MM.1S (cell line): ENCODE results near the gene ERGIC3.

Source experiments
- DNase-seq: peaks from one replicate; pipeline ENCODE4 v3.0.0-alpha.2; 2015
- H2AFZ ChIP-seq: fragments of 300-600 bp; sonication (generic); 2 replicates; pipeline ENCODE4 v1.6.0; 2016; ENCODE audit warnings: antibody characterized with exemption, low read length
- H3F3A ChIP-seq: fragments of 300-600 bp; sonication (generic); 2 replicates; pipeline ENCODE4 v1.6.1; 2016; ENCODE audit warnings: mild to moderate bottlenecking, antibody characterized with exemption, low read length, moderate library complexity, mixed read lengths; ENCODE audit not compliant: insufficient read depth
- H3K27ac ChIP-seq: fragments of 300-600 bp; sonication (generic); 2 replicates; pipeline ENCODE4 v1.5.1; 2016; ENCODE audit warnings: mild to moderate bottlenecking, low read length
- H3K27me3 ChIP-seq: fragments of 300-600 bp; sonication (generic); replicated peaks from 2 replicates; pipeline ENCODE4 v1.6.0; 2016; ENCODE audit warnings: low read length; ENCODE audit not compliant: insufficient read depth
- H3K36me3 ChIP-seq: fragments of 300-600 bp; sonication (generic); replicated peaks from 2 replicates; pipeline ENCODE4 v1.6.1; 2016; ENCODE audit warnings: mild to moderate bottlenecking, low read length, mixed read lengths; ENCODE audit not compliant: insufficient read depth
- H3K4me1 ChIP-seq: fragments of 300-600 bp; sonication (generic); 2 replicates; pipeline ENCODE4 v1.6.1; 2016; ENCODE audit warnings: low read length, mixed read lengths
- H3K4me2 ChIP-seq: fragments of 300-600 bp; sonication (generic); 2 replicates; pipeline ENCODE4 v1.6.0; 2016; ENCODE audit warnings: low read depth, low read length
- H3K4me3 ChIP-seq: fragments of 300-600 bp; sonication (generic); 2 replicates; pipeline ENCODE4 v1.5.1; 2016; ENCODE audit warnings: low read length, mixed read lengths
- H3K79me2 ChIP-seq: fragments of 300-600 bp; sonication (generic); 2 replicates; pipeline ENCODE4 v1.6.1; 2016; ENCODE audit warnings: mixed run types, low read length, mixed read lengths
- H3K9ac ChIP-seq: fragments of 300-600 bp; sonication (generic); 2 replicates; pipeline ENCODE4 v1.6.1; 2016; ENCODE audit warnings: low read length, mixed read lengths
- H3K9me2 ChIP-seq: fragments of 300-600 bp; sonication (generic); replicated peaks from 2 replicates; pipeline ENCODE4 v1.6.1; 2016; ENCODE audit warnings: mild to moderate bottlenecking, low read length, mixed read lengths; ENCODE audit not compliant: insufficient read depth
- H3K9me3 ChIP-seq: fragments of 300-600 bp; sonication (generic); replicated peaks from 2 replicates; pipeline ENCODE4 v1.6.1; 2016; ENCODE audit warnings: mild to moderate bottlenecking, low read length, mixed read lengths; ENCODE audit not compliant: insufficient read depth
- H4K20me1 ChIP-seq: fragments of 300-600 bp; sonication (generic); 2 replicates; pipeline ENCODE4 v1.6.1; 2016; ENCODE audit warnings: mild to moderate bottlenecking, low read length, moderate library complexity, mixed read lengths; ENCODE audit not compliant: insufficient read depth
- CTCF ChIP-seq: fragments of 300-600 bp; sonication (generic); IDR thresholded peaks from 2 replicates; pipeline ENCODE4 v1.5.1; 2016; ENCODE audit warnings: antibody characterized with exemption, low read length, mixed read lengths
- EZH2 ChIP-seq: fragments of 300-600 bp; sonication (generic); optimal IDR thresholded peaks from 2 replicates; pipeline ENCODE3; 2017; ENCODE audit warnings: low read depth, mild to moderate bottlenecking, antibody characterized with exemption, low read length, mixed read lengths
- EZH2phosphoT487 ChIP-seq: fragments of 300-600 bp; sonication (generic); IDR thresholded peaks from 2 replicates; pipeline ENCODE4 v1.6.1; 2018; ENCODE audit warnings: antibody characterized with exemption, low read length

The ERGIC3 gene

DNA sequence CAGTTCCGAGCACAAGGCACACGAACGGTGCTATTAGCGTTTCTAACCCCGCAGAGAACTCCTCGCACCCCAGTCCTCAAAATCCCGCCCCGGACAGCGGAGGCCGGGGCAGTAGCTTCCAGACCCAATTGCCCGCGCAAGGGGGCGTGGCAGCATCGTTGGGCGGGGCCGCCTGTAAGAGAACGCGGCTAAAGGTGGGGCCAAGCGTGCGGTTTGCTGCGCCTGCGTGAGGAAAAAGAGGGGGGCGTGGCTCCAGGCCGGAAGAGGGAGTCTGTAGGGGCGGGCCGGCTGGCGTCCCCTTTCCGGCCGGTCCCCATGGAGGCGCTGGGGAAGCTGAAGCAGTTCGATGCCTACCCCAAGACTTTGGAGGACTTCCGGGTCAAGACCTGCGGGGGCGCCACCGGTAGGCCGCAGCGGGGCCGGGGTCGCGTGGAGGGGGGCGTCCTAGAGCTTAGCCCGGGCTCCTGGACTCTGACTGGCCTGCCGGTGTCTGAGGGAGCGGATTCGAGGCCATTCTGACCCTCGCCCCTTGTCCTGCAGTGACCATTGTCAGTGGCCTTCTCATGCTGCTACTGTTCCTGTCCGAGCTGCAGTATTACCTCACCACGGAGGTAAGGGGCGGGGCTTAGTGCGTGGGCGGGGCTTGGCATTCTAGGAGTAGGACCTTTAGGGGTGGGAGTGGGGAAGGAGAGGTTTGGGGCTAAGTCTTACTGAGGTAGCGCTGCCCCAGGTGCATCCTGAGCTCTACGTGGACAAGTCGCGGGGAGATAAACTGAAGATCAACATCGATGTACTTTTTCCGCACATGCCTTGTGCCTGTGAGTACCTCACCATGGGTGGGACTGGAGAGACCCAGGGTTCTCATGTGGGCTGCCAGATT is at the start of gene ERGIC3:
TSS of gene ERGIC3 (plus strand) at position 296 of the 880 bp plus-strand sequence. CDS start at position 316, 20 bp downstream.
- peak within 1 kb of the TSS; percentile 97 for H2AFZ ChIP-seq
- H3F3A ChIP-seq: no peaks in the 10 kb centered on the region
- H4K20me1 ChIP-seq: no peaks in the 10 kb centered on the region
- peak within 1 kb of the TSS; percentile 13; the same call in 1 of the 2 replicates for H3K27ac ChIP-seq
- no peaks in the 10 kb centered on the region for H3K9me3 ChIP-seq
- H3K4me1 ChIP-seq: peaks cover 4% of the 10 kb centered on the region; the same call in 1 of the 2 replicates
- no peak for TF ChIP-seq EZH2phosphoT487
- no peak for TF ChIP-seq CTCF
- no peak for TF ChIP-seq EZH2
- H3K36me3 ChIP-seq: no peaks in the 10 kb centered on the region
- peak within 1 kb of the TSS; percentile 90 for H3K4me3 ChIP-seq
- no peaks in the 10 kb centered on the region for H3K9me2 ChIP-seq
- H3K9ac ChIP-seq: peak within 1 kb of the TSS; percentile 73
- peak within 1 kb of the TSS; percentile 88 for H3K4me2 ChIP-seq
- H3K27me3 ChIP-seq: no peaks in the 10 kb centered on the region
- H3K79me2 ChIP-seq: peaks cover 5% of the 10 kb centered on the region; the same call in 1 of the 2 replicates
- peak; percentile 96 for DNase-seq

DNA sequence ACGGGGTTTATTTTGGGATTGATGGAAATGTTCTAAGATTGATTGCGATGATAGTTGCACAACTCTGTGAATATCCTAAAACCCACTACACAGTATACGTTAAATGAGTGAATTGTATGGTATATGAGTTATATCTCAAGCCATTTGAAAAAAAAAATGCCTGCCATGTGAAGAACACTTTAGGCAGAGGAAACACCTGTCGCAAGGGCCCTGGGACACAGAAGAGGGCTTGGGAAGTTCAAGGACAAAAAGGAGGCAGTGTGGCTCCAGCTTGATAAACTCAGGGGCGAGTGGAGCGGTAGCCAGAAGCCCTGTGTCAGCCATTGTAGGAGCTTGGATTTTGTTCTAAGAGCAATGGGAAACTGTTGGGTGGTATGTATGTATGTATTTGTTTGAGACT is 49.5 kb upstream of the ERGIC3 start:
- Histone ChIP-seq H3K4me2 (no peak overlapping the region), H3K4me1 (0 out of 2 replicates have a peak, but pooled peaks cover 6% of the 10 kb centered on the region), H3K9ac (no peak overlapping the region), H3K27me3 (no peaks in the 10 kb centered on the region), H3K36me3 (no peaks in the 10 kb centered on the region; the same call in 1 of the 2 replicates), H3K9me2 (no peaks in the 10 kb centered on the region), H3K79me2 (peaks cover 26% of the 10 kb centered on the region), H4K20me1 (no peaks in the 10 kb centered on the region), H3K27ac (no peak overlapping the region), H2AFZ (no peak overlapping the region), H3K9me3 (no peaks in the 10 kb centered on the region), H3F3A (no peaks in the 10 kb centered on the region), H3K4me3 (no peak overlapping the region)
- no peak for DNase-seq
- TF ChIP-seq EZH2 (no peak), CTCF (no peak), EZH2phosphoT487 (no peak)

GRCh38 chr20:35496481-35496880 is 45.4 kb upstream of the ERGIC3 start:
- Histone ChIP-seq H3K4me1 (peaks cover 6% of the 10 kb centered on the region; the same call in 1 of the 2 replicates), H3K9me3 (no peaks in the 10 kb centered on the region), H3K27ac (no peak overlapping the region), H3K27me3 (no peaks in the 10 kb centered on the region), H3K79me2 (peaks cover 7% of the 10 kb centered on the region), H3K9me2 (no peaks in the 10 kb centered on the region), H4K20me1 (no peaks in the 10 kb centered on the region), H2AFZ (no peak overlapping the region), H3K36me3 (no peaks in the 10 kb centered on the region; the same call in 1 of the 2 replicates), H3K9ac (no peak overlapping the region), H3K4me2 (no peak overlapping the region), H3F3A (peaks cover under 1% of the 10 kb centered on the region; the same call in 1 of the 2 replicates), H3K4me3 (no peak overlapping the region)
- TF ChIP-seq EZH2: no peak
- TF ChIP-seq CTCF: no peak
- no peak for TF ChIP-seq EZH2phosphoT487
- DNase-seq: no peak
